Islet of Langerhans (tissue), 1 donor: ENCODE data around the gene TPP2.
A peak's percentile ranks its signal among the peaks of the same experiment; 100 is the strongest.

Experiments used
- FAIRE-seq: peaks from one replicate; lab custom pipeline; 2011; peaks lifted over from hg19 to GRCh38; lab: Jason Lieb, UNC

TPP2 gene

GRCh38 chr13:102596147-102597028 lies at the start of gene TPP2:
Gene TPP2 (plus strand): TSS chr13:102596986. CDS start chr13:102597039, 53 bp downstream.
- FAIRE-seq = peak; percentile 27

GRCh38 chr13:102548811-102549210 lies 48.0 kb upstream of the TPP2 start:
- no peak for FAIRE-seq

- FAIRE-seq = no peak
Observed at GRCh38 chr13:102550507-102550906, 46.3 kb upstream of the TPP2 start.

GRCh38 chr13:102555914-102556553 lies 40.8 kb upstream of the TPP2 start:
- peak; percentile 99 for FAIRE-seq

- FAIRE-seq = peak; percentile 36
Observed at GRCh38 chr13:102556806-102557205, 40.0 kb upstream of the TPP2 start.

- no peak for FAIRE-seq
Observed at GRCh38 chr13:102558029-102558428, 38.8 kb upstream of the TPP2 start.

GRCh38 chr13:102561933-102562332 lies 34.9 kb upstream of the TPP2 start:
- FAIRE-seq = no peak

GRCh38 chr13:102563267-102563666 lies 33.5 kb upstream of the TPP2 start:
- FAIRE-seq = no peak

GRCh38 chr13:102564564-102564963 lies 32.2 kb upstream of the TPP2 start:
- no peak for FAIRE-seq

GRCh38 chr13:102566513-102566912 lies 30.3 kb upstream of the TPP2 start:
- FAIRE-seq = no peak

- no peak for FAIRE-seq
Observed at GRCh38 chr13:102567857-102568256, 28.9 kb upstream of the TPP2 start.

GRCh38 chr13:102569488-102569887 lies 27.3 kb upstream of the TPP2 start:
- no peak for FAIRE-seq

GRCh38 chr13:102571075-102571474 lies 25.7 kb upstream of the TPP2 start:
- no peak for FAIRE-seq

GRCh38 chr13:102572323-102572722 lies 24.5 kb upstream of the TPP2 start:
- no peak for FAIRE-seq

- peak; percentile 99 for FAIRE-seq
Observed at GRCh38 chr13:102580552-102581169, 16.1 kb upstream of the TPP2 start.

- FAIRE-seq = no peak
Observed at GRCh38 chr13:102582256-102582655, 14.5 kb upstream of the TPP2 start.

GRCh38 chr13:102584434-102584833 lies 12.4 kb upstream of the TPP2 start:
- FAIRE-seq = no peak

GRCh38 chr13:102586615-102587014 lies 10.2 kb upstream of the TPP2 start:
- FAIRE-seq = no peak

GRCh38 chr13:102587916-102588315 lies 8.9 kb upstream of the TPP2 start:
- FAIRE-seq = no peak

- FAIRE-seq = no peak
Observed at GRCh38 chr13:102589301-102589822, 7.4 kb upstream of the TPP2 start.

- FAIRE-seq = peak; percentile 41
Observed at GRCh38 chr13:102591988-102592781, 4.6 kb upstream of the TPP2 start.

GRCh38 chr13:102593466-102593865 lies 3.3 kb upstream of the TPP2 start:
- no peak for FAIRE-seq
